Fibroblast of lung (primary cell): ENCODE measurements around the gene VPS33B. TPM values are rescaled to one million over a fixed set of nuclear protein-coding genes. Genes with fewer than 3 reads are reported as not detected.

Experiments used
- DNase-seq, 2 donors: peaks; one replicate each; pipeline versions ENCODE4 v3.0.0 to v3.0.0-alpha.2; 2010; ENCODE audit warnings: low read depth in 2 of 2
- H2AFZ ChIP-seq: 2 replicates; pipeline ENCODE4 v1.5.1; 2012; ENCODE audit warnings: low read length, control low read depth, inconsistent platforms
- H3K27ac ChIP-seq: 2 replicates; pipeline ENCODE4 v1.5.1; 2011; ENCODE audit warnings: low read length, control low read depth; ENCODE audit not compliant: insufficient read depth
- H3K27me3 ChIP-seq: 2 replicates; pipeline ENCODE4 v1.5.1; 2011; ENCODE audit warnings: mild to moderate bottlenecking, low read length; ENCODE audit not compliant: control insufficient read depth, insufficient read depth
- H3K36me3 ChIP-seq: 2 replicates; pipeline ENCODE4 v1.5.1; 2011; ENCODE audit warnings: low read length; ENCODE audit not compliant: control insufficient read depth, insufficient read depth
- H3K4me1 ChIP-seq: 2 replicates; pipeline ENCODE4 v1.5.1; 2011; ENCODE audit warnings: low read length; ENCODE audit not compliant: control insufficient read depth, insufficient read depth; ENCODE audit errors: extremely low read depth
- H3K4me2 ChIP-seq: 2 replicates; pipeline ENCODE4 v1.5.1; 2011; ENCODE audit warnings: low read length, control low read depth; ENCODE audit not compliant: insufficient read depth; ENCODE audit errors: extremely low read depth
- H3K4me3 ChIP-seq, 4 experiments: fragments of 200-600 bp in 1 of 4; sonication (generic) in 1 of 4; replicated peaks in 1 of 4; 2 replicates each; pipeline ENCODE4 v1.5.1; 2011 to 2016; ENCODE audit warnings: low read length in 4 of 4, low read depth in 3 of 4, mild to moderate bottlenecking in 3 of 4, control low read depth in 2 of 4, inconsistent platforms in 1 of 4, mixed read lengths in 1 of 4; ENCODE audit not compliant: insufficient read depth in 1 of 4; ENCODE audit errors: control extremely low read depth in 1 of 4
- H3K79me2 ChIP-seq: 2 replicates; pipeline ENCODE4 v1.5.1; 2012; ENCODE audit warnings: mild to moderate bottlenecking, low read length, inconsistent platforms; ENCODE audit not compliant: control insufficient read depth, insufficient read depth
- H3K9ac ChIP-seq: 2 replicates; pipeline ENCODE4 v1.5.1; 2011; ENCODE audit warnings: mild to moderate bottlenecking, low read length, control low read depth; ENCODE audit not compliant: insufficient read depth
- H3K9me3 ChIP-seq: 2 replicates; pipeline ENCODE4 v1.5.1; 2012; ENCODE audit warnings: low read depth, low read length; ENCODE audit not compliant: control insufficient read depth, insufficient read depth
- H4K20me1 ChIP-seq: 2 replicates; pipeline ENCODE4 v1.5.1; 2011; ENCODE audit warnings: low read length; ENCODE audit not compliant: control insufficient read depth, insufficient read depth; ENCODE audit errors: extremely low read depth
- CTCF ChIP-seq, 2 donors: IDR thresholded peaks in 1 of 2; conservative IDR thresholded peaks in 1 of 2; 1 replicate in 1 of 2; 2 replicates in 1 of 2; pipeline ENCODE4 v1.5.1; 2011 to 2012; ENCODE audit warnings: low read length in 2 of 2, control low read depth in 1 of 2, inconsistent platforms in 1 of 2, low read depth in 1 of 2, mild to moderate bottlenecking in 1 of 2
- EZH2 ChIP-seq: IDR thresholded peaks from 2 replicates; pipeline ENCODE4 v1.5.1; 2012; ENCODE audit warnings: low read length, control low read depth, mild to moderate bottlenecking; ENCODE audit errors: missing control alignments
- polyA plus RNA-seq, 2 donors: library from polyadenylated mRNA; depleted of rRNA in 1 of 2; stranded (reverse) in 1 of 2; unstranded in 1 of 2; fragments of >200 nt; gene quantifications; 2 replicates each; pipeline ENCODE4 v1.2.1, GENCODE V29; 2011 to 2012; ENCODE audit warnings: missing spikeins in 1 of 2
- total RNA-seq: library from RNA; depleted of rRNA; stranded (reverse); fragments of >200 nt; gene quantifications from 2 replicates; pipeline ENCODE4 v1.2.1, GENCODE V29; 2014

Gene VPS33B
- total and polyA plus RNA-seq, 2 donors (not counting 1 experiment from before 2014, with no cell fraction given), result 11.2 TPM

GRCh38 chr15:90952901-90953677, 69.3 kb downstream of the VPS33B start:
- no peak for TF ChIP-seq EZH2
- no peak for TF ChIP-seq CTCF (conservative IDR thresholded peaks at IDR 0.05 in 1 of 2, IDR thresholded peaks at IDR 0.05 in 1 of 2; ENCODE audit: low read depth in 1 of 2, low read length in 2 of 2)
- Histone ChIP-seq H3K79me2 (peaks cover 3% of the 10 kb centered on the region), H3K36me3 (peaks cover 29% of the 10 kb centered on the region)

GRCh38 chr15:90950676-90951075, 71.7 kb downstream of the VPS33B start:
- no peaks in the 10 kb centered on the region for H3K4me1 ChIP-seq
- no peak overlapping the region for H3K4me2 ChIP-seq
- no peak overlapping the region for H3K4me3 ChIP-seq
- no peak overlapping the region for H3K27ac ChIP-seq
- H4K20me1 ChIP-seq, result no peaks in the 10 kb centered on the region
- no peaks in the 10 kb centered on the region for H3K9me3 ChIP-seq
- TF ChIP-seq EZH2 (no peak), CTCF (conservative IDR thresholded peaks at IDR 0.05 in 1 of 2, IDR thresholded peaks at IDR 0.05 in 1 of 2; ENCODE audit: low read depth in 1 of 2, low read length in 2 of 2) (no peak)
- H3K27me3 ChIP-seq, result no peaks in the 10 kb centered on the region
- H3K9ac ChIP-seq, result no peak overlapping the region
- peaks cover 43% of the 10 kb centered on the region for H3K36me3 ChIP-seq
- no peaks in the 10 kb centered on the region for H3K79me2 ChIP-seq
- DNase-seq, result no peak
- H2AFZ ChIP-seq, result no peak overlapping the region

More at GRCh38 chr15:90952901-90953677, 69.3 kb downstream of the VPS33B start:
- H3K4me2 ChIP-seq, result no peak overlapping the region
- peaks cover 6% of the 10 kb centered on the region for H3K4me1 ChIP-seq
- no peak overlapping the region for H2AFZ ChIP-seq
- H3K9ac ChIP-seq, result no peak overlapping the region
- H3K4me3 ChIP-seq, result no peak overlapping the region
- H3K27me3 ChIP-seq, result no peaks in the 10 kb centered on the region
- no peak for DNase-seq
- no peak overlapping the region for H3K27ac ChIP-seq
- no peaks in the 10 kb centered on the region for H4K20me1 ChIP-seq
- no peaks in the 10 kb centered on the region for H3K9me3 ChIP-seq

GRCh38 chr15:90949979-90950675, 72.3 kb downstream of the VPS33B start:
- H3K27ac ChIP-seq, result no peak overlapping the region
- H3K36me3 ChIP-seq, result peaks cover 43% of the 10 kb centered on the region

More at GRCh38 chr15:90949979-90950675, 72.3 kb downstream of the VPS33B start:
- Histone ChIP-seq H3K27me3 (no peaks in the 10 kb centered on the region), H3K4me1 (no peaks in the 10 kb centered on the region), H2AFZ (no peak overlapping the region), H3K79me2 (no peaks in the 10 kb centered on the region), H3K4me3 (no peak overlapping the region), H4K20me1 (no peaks in the 10 kb centered on the region), H3K9ac (no peak overlapping the region), H3K4me2 (no peak overlapping the region), H3K9me3 (no peaks in the 10 kb centered on the region)
- DNase-seq, result no peak
- TF ChIP-seq EZH2 (no peak), CTCF (conservative IDR thresholded peaks at IDR 0.05 in 1 of 2, IDR thresholded peaks at IDR 0.05 in 1 of 2; ENCODE audit: low read depth in 1 of 2, low read length in 2 of 2) (no peak)
